Right kidney (tissue), 1 donor: Measurements from ENCODE around the gene SLC5A10.
A peak's percentile ranks its signal among the peaks of the same experiment; 100 is the strongest.

Experiments
- DNase-seq: peaks from one replicate; pipeline ENCODE4 v3.0.0-alpha.2; 2016

Gene SLC5A10

DNA sequence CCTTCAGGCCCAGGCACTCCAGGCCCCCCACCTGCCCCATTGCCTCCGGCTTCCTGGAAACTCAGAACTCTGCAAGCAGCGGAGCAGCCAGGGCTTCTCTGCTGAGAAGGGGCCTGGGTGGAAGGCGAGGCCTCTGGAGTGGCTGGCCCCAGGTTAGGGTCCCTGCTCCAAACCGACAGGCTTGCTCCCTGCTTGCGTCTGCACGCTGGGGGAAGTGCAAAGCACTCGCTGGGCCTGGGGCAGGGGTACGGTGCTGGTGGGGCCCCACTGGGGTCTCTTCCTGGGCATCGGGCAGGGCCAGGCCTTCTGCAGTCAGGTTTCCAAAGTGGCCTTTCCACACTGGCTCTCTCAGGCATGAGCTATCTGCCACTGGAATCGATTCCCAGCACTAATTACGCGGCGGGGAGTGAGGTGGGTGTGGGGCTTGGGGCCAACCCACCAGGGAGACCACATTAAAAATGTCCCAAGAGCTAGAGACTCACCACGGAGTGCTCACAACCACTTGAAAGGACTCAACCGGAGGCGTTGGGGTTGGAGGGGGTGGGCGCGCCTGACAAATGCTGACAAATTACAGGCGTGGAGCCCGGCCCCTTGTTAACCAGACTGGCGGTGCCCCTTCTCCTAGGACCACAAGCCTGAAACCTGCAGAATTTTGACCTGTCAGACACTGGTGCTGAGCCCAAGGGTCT lies 34.7 kb downstream of the SLC5A10 start:
- no peak for DNase-seq

DNA sequence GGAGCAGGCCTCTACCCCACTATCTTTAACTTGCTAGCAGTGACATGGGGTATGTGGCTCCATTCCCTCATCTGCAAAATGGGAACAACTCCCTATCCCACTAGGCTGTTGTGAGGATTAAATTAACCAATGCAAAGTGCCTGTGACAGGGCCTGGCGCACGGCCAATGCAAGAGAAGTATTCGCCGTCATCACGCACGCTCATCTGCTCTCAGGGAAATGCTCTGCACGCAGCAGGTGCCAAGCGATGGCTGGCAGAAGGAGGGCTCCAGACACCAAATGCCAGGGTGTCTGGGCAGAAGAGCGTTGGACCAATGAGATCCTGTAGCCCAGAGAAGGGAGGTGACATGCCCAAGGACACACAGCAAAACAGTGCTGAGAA lies 35.3 kb downstream of the SLC5A10 start:
- DNase-seq = no peak

DNA sequence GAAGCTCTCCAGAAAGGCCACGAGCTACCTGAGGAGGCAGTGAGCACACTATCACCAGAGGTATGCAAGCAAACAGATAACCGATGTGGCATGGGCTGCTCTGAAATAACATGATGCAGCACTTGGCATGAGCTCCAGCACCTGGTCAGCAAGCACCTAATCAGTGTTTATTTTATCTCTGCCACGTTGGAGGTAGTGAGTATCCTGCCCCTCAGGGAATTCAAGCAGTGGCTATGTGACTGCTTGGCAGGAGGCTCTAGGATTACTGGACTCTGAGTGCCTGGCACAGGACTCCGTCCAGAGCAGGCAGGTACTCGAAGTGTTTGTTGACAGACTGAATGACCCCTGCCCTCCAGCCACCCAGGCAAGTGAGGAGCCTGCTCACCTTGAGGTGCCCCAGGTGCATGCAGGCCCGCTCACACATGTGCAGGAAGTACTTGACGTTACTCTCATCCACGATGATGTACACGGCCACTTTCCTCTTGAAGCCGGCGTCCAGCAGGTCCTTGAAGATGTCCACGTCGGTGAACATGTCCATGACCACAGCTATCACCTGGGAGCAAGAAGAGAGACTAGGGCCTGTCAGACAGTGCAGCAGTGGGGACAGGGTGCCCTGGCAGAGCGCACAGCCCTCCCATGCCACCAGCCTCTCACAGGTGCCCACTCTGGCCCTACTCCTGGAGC lies 36.0 kb downstream of the SLC5A10 start:
- no peak for DNase-seq

DNA sequence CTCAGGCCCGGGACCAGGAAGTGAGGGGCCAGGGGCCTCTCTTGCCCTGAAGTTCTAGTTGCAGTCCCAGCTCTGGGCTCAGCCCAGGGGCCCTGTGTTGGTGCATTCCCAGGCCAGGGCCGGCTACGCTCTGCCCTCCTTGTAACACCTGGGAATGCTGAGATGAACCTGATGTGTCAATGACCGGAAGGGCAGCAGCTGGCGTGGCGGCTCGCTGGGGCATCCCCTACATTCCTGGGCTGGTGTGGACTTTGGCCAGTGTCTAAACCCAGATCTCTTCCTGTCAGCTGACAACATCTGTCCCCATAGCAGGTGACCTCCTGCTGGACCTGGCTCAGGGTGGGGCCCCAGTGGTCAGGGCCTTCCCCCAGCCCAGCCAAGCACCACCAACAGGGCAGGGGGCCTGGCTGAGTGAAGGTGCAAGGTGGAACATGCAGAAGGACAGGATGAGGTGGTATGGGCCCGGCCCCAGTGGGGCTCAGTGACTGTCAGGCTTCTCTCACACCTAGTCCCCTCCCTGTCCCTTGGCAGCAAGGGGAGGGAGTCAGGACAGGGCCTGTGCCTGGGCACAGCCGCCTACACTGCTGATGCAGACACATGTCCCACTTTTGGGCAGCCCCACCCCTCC lies 36.7 kb downstream of the SLC5A10 start:
- DNase-seq = no peak

DNA sequence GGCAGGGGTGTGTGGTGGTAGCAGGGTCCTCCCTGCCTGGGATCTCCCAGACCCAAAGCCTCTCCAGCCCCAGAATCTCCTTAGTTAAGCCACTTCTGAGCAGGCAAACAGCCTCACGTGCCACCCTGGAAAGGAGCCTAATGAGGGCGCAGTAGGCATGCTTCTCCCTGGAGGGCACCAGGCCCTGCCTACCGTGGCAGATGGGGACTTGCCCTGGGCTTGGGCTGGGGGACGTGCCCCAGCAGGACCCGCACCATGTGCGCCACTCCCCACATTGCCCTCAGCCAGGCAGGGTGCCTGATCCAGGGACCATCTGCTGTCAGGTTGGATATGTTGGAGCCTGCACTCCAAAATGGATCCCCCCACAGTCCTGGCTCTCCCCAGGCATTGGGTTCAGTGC lies 38.4 kb downstream of the SLC5A10 start:
- DNase-seq = no peak

DNA sequence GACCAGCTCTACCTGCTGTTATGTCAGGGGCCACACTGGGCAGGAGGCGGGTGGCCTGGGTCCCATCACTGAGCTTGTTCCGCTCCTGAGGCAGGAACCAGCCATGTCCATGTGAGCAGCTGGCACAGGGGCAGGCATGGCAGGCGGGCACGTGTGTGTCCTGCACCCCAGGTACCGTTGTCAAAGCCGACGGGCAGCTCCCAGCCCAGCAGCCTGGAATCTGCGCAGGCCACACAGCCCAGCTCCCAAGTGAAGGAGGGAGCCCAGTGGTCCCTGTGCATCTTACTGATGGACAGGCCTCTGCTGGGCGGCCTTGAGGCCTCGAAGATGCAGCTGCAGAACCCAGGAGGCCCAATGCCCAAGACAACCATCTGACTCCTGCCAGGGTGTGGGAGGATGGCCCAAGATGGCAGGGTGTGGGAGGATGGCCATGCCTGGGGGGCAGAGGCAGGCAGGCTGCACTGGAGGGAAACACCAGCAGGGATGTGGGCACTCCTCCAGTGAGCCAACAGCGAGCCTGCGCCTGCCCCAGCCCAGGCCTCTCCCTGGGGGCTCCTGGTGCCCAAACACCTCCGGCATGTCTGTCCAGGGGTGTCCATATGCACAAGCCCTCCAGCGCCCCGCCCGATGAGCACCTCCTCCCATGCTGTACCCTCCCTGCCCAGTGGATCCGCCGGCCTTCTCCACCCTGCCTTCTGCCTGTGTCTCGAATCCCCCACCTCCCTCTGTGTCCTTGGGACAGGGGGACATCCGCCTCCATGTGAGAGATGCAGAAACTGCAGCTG lies 39.8 kb downstream of the SLC5A10 start:
- DNase-seq = no peak

DNA sequence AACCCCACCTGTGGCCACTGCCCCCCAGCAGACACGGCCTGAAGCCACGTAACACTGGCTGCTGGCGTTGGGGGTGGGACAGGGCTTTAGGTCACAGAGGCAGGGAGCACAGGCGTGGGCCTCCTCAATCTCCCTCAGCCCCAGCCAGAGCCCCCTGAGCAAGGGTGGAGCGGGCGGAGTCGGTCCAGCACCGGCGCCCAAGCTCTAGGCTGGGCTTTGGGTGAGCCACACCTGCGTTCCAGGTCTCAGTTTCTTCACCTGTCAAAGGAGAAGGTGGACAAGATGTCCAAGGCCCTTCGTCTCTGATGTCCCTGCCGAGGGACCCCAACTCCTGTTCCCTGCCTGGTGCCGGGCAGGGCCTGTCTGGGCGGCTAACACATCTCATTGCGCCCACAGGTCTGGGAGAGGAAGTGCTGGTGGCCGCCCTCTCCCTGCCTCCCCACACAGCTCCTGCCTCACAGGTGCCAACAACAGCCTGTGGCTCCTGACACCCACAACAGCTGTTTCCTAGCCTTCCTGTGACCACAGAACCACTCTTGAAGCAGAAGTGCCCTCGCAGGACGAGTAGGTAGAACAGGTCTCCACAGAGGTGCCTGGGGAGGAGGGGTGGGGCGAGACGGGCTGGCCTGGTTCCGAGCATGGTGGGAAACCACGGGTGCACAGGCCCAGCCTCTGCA lies 40.6 kb downstream of the SLC5A10 start:
- DNase-seq = no peak

DNA sequence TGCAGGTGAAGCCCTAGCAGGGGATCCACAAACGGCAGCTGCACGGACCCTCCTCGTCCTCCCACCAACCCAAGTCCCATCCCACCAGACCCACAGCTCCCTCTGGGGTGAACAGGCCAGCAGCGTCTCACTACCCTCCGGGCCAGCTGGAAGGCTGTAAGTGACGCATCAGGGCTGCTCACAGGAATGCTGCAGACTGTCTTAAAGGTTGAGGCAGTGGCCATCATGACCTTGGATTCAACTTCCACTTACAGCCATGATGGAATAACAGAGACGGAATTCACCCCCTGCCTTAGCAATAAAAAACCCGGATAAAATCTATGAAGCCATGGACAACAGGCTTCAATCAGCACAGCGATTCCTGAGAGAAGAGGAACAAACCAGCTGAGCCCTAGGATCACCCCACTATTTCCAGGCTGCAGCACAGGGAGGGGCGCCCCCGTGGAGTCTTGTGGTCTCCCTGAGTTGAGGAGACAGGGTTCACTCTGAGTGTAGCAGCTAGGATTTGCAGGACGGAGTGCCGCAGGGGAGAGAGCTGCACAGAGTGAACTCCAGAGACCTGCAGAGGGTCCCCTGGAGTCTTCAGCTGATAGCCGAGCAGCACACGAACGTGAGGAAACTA lies 42.1 kb downstream of the SLC5A10 start:
- DNase-seq = peak; percentile 47

DNA sequence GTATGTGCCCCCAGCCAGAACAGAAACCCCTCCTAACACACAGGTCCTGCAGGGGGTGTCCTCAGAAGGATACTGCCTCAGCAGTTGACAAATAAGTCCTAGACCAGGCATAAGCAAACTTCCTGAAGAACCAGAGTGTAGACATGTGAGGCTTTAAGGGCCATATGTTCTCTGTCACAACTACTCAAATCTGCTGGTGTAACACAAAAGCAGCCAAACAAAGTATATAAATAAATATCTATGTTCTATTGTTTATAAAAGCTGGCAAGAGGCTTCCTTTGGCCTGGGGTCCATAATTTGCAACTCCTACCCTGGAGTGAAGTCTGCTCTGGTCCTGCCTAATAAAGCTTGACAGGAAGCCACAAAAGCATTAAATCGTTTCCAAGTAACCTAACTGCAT lies 42.7 kb downstream of the SLC5A10 start:
- DNase-seq = no peak

DNA sequence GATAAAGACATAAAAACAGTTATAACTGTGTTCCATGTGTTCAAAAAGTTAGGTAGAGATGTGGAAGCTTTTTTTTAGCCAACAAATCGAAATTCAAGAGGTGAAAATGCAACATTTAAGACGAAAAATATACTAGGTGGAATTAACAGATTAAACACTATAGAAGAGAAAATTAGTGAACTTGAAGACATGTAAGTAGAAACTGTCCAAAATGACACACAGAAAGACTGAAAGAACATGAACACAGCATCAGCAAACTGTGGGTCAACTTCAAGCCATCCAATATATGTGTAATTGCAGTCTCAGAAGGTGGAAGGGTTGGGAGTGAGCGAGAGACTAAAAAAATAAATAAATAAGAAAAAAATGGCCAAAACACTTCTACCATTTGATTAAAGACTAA lies 43.3 kb downstream of the SLC5A10 start:
- DNase-seq = no peak

DNA sequence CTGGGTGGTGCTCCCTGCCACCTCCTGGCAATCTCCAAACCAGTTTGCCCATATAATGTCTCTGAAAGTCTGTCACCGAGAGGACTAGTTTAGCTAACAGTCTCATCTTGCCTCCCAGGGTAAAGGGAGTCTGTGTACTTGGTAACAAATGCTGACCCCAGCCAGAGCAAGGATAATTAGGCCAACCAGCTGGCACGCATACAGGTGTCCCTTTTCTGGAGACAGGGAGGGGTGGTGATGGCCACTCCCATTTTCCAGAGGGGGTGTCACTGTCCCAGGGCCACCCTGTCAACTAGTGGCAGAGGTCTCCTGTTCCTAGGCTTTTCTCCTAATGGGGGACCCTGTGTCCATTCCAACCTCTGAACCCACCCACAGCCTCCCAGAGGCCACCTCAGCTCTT lies 44.5 kb downstream of the SLC5A10 start:
- DNase-seq = no peak

DNA sequence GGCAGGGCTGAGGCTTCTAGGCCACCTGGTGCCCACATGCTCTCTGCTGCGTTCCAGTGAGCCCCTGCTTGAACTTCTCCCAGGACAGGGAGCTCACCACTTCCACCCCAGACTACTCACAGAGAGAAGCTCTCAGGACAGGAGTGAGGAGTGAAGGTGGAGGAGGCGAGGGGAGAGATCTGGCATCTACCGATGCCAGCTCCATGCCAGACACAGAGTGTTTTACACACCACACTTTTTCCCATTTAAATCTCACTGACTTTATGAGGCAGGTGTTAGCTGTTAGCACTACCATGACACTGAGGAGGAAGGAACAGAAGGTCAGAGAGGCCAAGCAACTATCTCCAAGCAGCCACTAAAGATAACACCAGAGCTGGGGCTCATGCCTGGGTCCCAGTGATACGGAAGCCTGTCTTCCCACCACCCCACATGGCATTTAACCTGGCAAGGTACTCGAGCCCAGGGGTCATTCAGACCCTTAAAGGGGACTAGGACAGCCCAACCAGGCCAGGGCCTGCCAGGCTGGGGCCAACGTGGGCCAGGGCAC lies 45.8 kb downstream of the SLC5A10 start:
- no peak for DNase-seq

DNA sequence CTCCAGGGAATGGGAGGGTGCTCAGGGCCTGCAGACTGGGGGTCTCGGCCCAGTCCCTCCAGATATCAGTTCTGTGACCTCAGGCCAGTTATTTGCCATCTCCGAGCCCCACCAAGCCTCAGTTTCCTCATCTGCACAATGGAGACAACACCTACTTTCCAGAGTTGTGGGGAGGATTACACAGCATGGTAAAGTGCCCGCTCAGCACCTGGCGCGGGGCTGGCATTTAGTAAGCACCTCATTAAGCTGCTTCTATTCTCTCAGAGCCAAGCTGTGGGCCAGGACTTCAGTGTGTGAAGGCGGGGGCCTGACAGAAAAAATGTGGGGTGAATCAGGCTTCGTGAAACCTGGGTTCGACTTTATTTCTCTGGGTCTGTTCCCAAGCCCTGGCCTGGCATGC lies 47.4 kb downstream of the SLC5A10 start:
- DNase-seq = no peak

DNA sequence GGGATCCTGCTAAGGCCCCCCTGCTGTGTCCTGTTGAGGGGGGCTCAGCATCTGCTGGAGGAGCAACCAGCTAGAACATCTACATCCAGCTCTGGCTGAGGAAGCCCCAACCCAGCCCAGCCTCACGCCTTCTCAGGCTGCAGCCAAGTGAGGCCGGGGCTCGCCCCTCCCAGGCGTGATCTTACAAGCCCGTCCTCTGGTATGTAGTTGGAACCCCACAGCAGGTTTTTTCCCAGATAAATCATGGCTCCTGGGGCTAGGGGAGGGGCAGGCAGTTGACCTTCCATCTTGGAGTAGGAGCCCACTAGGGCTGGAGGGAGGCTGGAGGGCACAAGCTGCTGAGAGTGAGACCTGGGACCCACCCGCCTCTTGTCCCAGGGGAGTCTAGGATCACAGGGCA lies 47.9 kb downstream of the SLC5A10 start:
- no peak for DNase-seq

DNA sequence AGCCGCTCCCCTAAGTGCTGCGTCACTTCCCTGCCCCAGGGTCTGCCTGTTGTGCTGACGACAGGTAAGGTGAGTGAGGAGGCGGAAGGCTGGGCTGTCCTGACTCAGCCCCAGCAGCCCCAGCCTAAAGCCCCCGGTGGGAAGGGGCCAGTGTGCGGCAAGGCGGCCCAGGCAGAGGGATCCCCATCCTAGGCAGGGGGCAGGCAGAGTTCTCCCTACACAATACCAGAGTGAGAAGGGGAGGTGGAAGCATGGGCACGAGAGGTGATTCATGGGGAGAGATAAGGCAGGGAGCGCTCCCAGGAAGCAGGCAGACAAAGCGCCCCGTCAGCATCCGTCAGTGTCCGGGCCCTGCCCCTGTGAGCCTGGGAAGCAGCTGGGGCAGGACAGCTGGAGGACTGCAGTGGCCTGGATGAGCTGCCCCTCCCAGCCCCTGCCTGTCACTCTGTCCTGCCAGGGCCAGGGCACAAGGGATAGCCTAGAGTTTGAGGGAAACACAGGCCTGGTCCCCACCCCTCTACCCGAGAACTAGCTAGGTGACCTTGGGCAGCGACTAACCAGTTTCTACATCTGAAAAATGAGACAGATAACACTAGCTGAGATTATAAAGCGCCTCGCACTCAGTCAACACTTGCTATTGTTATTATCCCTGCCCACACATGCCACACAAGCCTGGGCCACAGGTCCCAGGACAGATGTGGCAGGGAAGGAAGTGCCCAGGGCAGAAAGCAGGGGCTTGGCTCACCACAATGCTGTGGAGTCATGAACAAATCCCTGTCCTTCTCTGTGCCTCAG lies 48.8 kb downstream of the SLC5A10 start:
- DNase-seq = no peak

DNA sequence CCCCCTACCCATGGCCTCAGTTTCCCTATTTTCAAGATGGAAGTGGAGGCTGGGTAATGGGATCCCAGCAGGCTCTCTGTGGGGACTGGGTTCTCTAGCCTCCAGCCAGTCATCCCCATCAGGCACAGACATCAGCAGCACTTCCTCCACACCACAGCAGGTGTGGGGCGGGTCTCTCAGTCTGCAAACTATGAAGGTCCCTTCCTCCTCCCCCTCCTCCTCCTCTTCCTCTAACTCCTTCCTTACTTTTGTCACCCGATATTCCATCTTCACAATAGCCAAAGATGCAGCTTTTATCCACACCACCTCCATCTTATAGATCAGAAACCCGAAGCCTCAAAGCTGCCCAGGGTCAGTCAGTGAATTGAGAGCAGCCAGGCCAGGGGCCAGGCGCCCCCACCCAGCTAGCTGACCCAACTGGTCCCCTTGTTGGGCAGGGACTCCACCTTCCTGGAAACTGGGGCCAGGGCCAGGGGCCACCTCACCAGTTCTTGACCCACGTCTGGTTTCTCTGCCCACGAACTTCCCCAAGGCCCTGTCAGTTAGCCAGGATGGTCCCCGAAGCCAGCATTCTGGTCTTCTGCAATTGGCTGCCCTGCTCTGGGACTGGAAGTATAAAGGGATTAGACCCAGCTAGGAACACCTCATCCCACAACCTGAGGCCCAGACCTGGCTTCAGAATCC lies 50.1 kb downstream of the SLC5A10 start:
- DNase-seq = no peak

DNA sequence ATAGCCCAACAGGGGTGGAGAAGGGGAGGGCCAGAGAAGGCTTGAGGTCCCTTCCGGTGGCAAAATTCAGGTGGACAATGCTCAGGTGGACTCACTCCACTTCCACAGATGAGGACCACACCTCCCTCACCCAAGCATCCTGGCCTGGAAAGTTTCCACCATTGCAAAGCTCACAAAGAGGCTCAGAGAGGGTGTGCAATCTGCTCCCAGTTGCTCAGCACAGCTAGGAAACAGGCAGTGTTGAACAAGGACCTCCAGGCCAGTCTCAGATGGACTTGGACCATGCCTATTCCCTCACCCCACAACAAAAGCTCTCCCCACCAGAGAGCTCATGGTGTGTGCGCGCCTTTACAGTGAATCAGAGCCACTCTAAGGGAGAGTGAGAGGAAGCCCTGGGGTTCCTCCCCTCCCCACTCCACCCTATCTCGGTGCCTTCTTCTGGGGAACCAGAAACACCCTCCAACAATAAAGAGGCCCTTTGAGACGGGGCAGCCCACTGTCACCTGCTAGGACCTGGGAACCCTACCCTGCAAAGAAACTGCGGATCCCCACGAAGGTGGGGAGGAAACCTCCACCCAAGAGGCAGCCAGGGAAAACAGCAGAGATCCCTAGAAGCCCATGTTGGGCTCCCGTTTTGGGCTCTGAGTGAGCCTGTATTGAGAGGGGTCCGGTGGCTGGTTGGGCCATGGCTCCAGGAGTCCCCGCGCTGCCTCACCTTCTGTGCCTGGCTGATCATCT lies 51.0 kb downstream of the SLC5A10 start:
- no peak for DNase-seq

DNA sequence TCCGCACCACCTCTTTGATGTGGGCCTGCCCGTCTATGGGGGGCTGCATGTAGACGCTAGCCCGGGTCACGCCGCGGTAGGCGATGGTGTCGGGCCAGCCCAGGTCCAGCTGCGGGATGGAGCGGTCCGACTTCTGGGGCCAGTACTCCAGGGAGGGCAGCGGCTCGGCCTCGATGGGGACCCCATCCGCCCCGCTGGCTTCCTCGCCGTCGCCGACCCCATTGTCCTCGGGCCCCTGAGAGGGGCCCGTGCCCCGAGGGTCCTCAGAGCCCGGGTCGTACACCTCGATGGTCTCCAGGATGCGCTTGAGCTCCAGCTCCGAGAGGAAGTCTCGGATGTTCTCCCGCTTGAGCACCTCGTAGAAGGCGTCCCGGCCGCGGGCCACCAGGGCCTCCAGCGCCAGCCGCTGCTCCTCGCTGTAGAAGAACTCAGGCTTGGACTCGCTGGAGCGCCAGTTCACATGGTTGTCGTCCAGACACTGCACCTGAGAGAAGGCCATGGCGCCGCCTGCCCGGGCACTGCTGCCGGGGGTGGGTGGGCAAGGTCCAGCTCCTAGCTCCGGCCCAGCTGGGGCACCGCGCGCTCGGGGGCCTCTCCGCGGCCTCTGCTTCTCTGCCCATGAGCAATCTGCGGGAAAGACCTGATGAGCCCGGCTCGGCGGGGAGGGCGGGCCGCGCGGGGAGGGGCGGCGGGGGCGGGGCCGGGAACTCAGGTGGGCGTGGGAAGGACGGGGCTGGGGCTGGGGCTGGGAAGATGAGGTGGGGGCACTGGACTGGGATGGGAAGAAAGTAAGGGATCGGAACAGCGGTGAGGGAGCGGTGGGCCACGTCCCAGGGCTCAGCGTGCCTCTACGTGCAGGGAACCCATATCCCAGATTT lies 51.8 kb downstream of the SLC5A10 start:
- DNase-seq = peak; percentile 83
